IPS-NIHi7 (cell line): ENCODE results near the gene DPP10.

Experiments
- DNase-seq: peaks from one replicate; pipeline ENCODE4 v3.0.0; 2012; ENCODE audit warnings: mixed read lengths; ENCODE audit errors: extremely low spot score

Gene DPP10

GRCh38 chr2:115558725-115559124 lies 1116.3 kb downstream of the DPP10 start:
- DNase-seq: no peak

- no peak for DNase-seq
These were observed 1118.2 kb downstream of the DPP10 start for GRCh38 chr2:115560666-115561065.

DNA sequence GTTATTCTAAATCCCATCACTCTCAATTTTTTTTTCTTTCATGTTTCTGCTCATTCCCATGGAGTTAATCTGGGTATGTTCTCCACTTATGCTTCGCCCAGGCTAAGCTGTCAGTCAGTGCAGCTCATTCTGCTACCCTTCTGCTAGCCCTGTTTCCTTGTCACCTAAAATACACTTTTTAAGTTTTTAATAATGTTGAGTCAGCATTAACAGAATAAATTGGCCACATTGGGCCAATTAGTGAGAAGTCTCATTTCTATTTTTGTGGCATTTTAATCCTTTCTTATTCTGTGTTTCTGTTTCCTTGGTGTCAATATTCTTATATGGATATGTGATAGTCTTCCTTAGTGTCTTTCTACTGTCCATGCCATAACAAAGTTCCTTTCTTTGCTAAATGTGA lies 1126.2 kb downstream of the DPP10 start:
- no peak for DNase-seq

DNA sequence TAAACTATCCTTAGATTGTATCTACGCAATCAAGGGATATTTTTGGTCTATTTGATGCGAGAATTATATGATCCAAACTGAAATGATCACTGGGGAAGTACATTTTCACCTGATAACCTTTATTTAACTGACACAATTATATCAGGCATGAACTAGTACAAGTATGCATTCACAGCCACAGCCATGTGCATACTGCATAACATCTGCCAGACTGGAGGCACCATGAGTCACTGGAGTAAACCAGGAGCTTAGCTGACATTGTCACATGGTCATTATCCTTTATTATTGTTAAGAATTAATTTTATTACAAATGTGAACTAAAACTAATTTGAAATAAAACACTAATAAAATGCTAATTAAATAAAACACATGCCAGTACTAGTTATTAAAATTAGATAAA lies 1127.1 kb downstream of the DPP10 start:
- DNase-seq: no peak

GRCh38 chr2:115572746-115573145 lies 1130.3 kb downstream of the DPP10 start:
- no peak for DNase-seq

- DNase-seq: no peak
These were observed 1131.3 kb downstream of the DPP10 start for GRCh38 chr2:115573756-115574155.

DNA sequence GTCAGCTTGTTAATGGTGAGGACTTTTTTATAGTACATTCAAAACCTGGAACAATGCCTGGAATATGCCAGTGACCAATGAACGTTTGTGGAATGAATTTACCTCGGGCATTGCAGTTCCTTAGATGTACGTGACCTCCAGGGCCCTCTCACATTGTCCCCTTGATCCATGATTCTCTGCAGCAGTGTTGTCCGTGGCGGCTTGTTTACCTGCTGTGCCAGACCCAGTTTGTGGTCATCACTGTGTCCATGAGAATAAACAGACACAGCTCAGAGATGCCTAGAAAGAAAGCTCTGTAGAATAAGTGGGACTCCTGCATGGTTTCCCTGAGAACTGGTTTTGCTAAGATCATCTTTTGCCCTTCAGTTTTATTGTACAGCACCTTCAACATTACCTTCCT lies 1132.2 kb downstream of the DPP10 start:
- no peak for DNase-seq

DNA sequence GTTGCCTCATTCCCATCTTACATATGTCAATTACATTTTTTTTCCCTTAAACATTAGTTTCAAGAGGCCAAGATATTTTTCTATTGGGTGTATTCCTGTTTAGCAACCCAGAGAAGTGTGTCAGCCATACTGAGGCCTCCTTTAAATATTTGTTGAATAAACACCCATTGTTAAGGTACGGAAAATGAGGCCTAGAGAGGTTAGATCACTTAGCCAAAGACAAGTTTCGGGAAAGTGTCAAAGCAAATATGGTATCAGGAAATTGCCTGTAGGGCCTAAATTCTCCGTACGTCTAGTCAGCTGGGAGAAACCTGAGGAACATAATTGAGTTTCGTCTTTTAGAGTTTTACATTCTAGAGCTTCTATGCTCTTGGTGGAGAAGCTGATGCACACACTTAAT lies 1138.3 kb downstream of the DPP10 start:
- no peak for DNase-seq

- DNase-seq: no peak
These were observed 1142.1 kb downstream of the DPP10 start for GRCh38 chr2:115584507-115584906.

GRCh38 chr2:115596659-115597375 lies 1154.4 kb downstream of the DPP10 start:
- DNase-seq: peak; percentile 17

DNA sequence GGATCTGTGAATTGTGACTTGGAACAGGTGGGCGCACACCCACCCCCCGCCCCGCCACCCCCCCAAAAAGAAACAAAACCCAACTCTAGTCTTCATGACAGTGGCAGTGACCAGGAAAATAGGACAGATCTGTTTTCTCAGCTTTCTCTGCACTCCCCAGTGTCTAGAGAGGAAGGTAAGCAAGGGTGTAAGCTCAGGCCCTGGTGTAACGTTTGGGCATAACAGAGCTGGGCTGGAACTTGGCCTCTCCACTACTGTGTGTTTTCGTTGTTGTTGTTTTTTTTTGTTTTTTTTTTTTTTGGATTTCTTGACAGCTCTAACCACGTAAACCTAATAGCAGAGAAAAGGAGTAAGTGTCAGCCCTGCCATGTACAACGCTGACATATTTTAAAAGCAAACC lies 1160.8 kb downstream of the DPP10 start:
- DNase-seq: no peak

DNA sequence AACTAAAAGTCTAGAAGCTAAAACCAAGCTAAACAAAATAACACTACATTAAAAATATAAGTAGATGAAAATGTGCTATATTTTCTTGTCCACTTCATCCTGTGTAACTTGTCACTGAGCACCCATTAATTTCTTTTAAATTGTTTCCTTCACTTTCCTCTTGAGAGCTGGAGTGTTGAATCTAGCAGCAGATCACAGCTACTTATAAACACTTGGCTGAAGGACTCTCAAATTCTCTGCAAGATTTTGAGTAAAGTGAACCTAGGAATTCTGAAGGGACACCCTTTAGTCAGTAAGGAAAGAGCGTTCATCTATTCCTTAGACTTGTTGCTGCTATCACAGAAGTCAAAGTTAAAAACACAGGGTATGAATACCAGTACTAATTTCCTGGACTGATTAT lies 1163.9 kb downstream of the DPP10 start:
- no peak for DNase-seq

DNA sequence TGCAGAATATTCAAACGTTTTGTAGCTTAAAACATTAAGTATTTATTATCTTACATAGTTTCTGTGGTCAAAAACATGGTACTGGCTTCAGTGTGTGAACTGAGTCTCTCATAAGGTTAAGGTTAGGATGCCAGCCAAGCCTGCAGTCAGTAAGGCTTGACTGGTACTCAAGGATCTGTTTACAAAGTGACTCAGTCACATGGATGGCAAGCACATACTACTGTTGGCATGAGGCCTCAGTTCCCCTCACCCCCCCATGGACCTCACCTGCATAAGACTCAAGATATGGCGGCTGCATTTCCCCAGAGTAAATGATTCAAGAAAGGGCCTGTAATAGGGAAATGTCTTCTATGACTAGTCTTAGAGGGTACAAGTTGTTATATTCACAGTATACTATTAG lies 1167.5 kb downstream of the DPP10 start:
- DNase-seq: no peak

DNA sequence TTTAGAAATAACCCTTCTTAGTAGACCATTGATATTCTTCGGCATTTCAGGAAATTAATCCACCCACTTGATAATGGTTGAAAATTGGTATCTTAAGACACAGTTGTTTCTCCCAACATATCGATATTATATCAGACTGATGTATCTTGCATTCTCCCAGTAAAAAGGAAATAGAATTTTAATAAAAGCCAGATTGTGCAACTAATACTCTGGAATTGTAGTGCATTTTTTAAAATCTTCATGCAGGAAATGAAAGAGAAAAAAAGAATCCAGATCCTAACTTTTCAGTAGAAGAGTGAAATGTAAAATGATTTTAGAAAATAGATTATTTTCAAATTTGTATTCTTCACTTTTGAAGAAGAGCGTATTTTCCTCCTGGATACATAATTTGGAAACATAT lies 1168.4 kb downstream of the DPP10 start:
- DNase-seq: no peak

GRCh38 chr2:115624332-115624731 lies 1181.9 kb downstream of the DPP10 start:
- DNase-seq: no peak

- no peak for DNase-seq
These were observed 1192.1 kb downstream of the DPP10 start for GRCh38 chr2:115634578-115634977.

DNA sequence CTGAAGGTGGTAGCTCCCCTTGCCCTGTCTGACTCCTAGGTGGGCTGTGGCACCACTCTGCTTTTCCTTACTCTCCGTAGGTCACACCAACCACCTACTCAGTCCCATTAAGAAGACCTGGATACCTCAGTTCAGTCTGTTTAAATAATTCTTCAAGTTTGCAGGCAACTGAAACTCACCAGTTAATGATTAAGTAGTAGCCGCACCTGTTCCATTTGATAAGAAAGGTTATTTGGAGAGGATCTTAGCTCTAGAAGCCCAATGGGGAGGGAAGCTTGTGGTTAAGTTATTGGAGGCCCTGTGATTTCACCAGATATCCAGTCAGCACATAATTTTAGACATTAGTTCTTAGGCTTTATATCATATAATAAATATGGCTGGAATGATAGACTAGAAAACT lies 1193.0 kb downstream of the DPP10 start:
- no peak for DNase-seq

GRCh38 chr2:115649731-115650130 lies 1207.3 kb downstream of the DPP10 start:
- DNase-seq: no peak

GRCh38 chr2:115650827-115651226 lies 1208.4 kb downstream of the DPP10 start:
- peak; percentile 31 for DNase-seq

GRCh38 chr2:115652652-115653051 lies 1210.2 kb downstream of the DPP10 start:
- no peak for DNase-seq

GRCh38 chr2:115654362-115654761 lies 1211.9 kb downstream of the DPP10 start:
- no peak for DNase-seq

DNA sequence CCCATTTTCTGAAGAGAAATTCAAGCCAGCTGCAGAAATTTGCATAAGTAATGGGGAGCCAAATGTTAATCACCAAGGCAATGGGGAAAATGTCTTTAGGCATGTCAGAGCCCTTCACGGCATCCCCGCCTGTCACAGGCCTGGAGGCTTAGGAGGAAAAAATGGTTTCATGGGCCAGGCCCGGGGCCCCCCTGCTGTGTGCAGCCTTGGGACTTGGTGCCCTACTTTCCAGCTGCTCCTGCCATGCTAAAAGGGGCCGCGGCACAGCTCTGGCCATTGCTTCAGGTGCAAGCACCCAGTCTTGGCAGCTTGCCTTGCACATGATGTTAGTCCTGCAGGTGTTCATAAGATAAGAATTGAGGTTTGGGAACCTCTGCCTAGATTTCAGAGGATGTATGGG lies 1235.7 kb downstream of the DPP10 start:
- DNase-seq: no peak

- no peak for DNase-seq
These were observed 1241.9 kb downstream of the DPP10 start for GRCh38 chr2:115684345-115684744.

DNA sequence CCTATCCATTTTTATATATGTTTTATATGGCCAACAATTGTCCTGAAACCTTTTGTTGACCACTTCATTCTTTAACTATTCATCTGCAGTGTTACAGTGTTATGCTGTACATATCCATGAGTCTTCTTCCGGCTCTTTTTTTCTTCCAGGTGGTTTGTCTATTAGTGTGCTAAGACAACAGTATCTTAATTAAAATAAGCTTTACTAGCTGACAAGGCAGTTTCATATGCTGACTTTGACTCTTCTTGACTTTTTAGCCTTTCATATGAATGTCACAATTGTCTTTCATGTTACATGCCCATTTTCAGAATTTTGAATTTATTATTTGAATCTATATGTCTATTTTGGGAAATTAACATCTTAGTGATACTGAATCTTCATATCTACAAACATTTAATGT lies 1249.0 kb downstream of the DPP10 start:
- DNase-seq: no peak
